ENCODE data around the gene NFIX. TPM values are rescaled to one million over a fixed set of nuclear protein-coding genes. Genes with fewer than 3 reads are reported as not detected.
A peak's percentile ranks its signal among the peaks of the same experiment; 100 is the strongest.

Gene NFIX
- total and polyA plus RNA-seq, 2 of the 13 experiments (the other 11 are each of a cell fraction or from before 2014, with no cell fraction given) = 3.4 to 5.4 TPM

- TF ChIP-seq FOXA3 (CRISPR knock-in tag; IDR thresholded peaks at IDR 0.05) = 0 out of 2 replicates have a peak, but pooled peaks have one; percentile 22
- TF ChIP-seq TIGD3 (CRISPR knock-in tag; IDR thresholded peaks at IDR 0.05; ENCODE audit: borderline replicate concordance) = no peak
- TF ChIP-seq THAP7 (CRISPR knock-in tag; IDR thresholded peaks at IDR 0.05) = 0 out of 2 replicates have a peak, but pooled peaks have one; percentile 29
- TF ChIP-seq ZBTB7A (CRISPR knock-in tag; IDR thresholded peaks at IDR 0.05) = 0 out of 2 replicates have a peak, but pooled peaks have one; percentile 46
- TF ChIP-seq ZGPAT (CRISPR knock-in tag; IDR thresholded peaks at IDR 0.05) = no peak
- TF ChIP-seq, protein P1, sequence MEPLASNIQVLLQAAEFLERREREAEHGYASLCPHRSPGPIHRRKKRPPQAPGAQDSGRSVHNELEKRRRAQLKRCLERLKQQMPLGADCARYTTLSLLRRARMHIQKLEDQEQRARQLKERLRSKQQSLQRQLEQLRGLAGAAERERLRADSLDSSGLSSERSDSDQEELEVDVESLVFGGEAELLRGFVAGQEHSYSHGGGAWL (CRISPR knock-in tag; IDR thresholded peaks at IDR 0.05) = no peak
- no peak for TF ChIP-seq RORA (CRISPR knock-in tag; IDR thresholded peaks at IDR 0.05)
- TF ChIP-seq LCORL (IDR thresholded peaks at IDR 0.05) = no peak
- TF ChIP-seq LCORL (CRISPR knock-in tag; IDR thresholded peaks at IDR 0.05) = peak; percentile 62; the same call in 1 of the 2 replicates
- TF ChIP-seq FOXP1 (IDR thresholded peaks at IDR 0.05) = no peak
- TF ChIP-seq FOXP1 (CRISPR knock-in tag; IDR thresholded peaks at IDR 0.05) = peak; percentile 49; the same call in 1 of the 2 replicates
- TF ChIP-seq PITX1 (CRISPR knock-in tag; IDR thresholded peaks at IDR 0.05) = peak; percentile 34; the same call in 1 of the 2 replicates
- peak; percentile 45; the same call in 1 of the 2 replicates for TF ChIP-seq CEBPB (IDR thresholded peaks at IDR 0.05; ENCODE audit: borderline replicate concordance, low read depth, low read length)
- peak; percentile 23; the same call in 1 of the 2 replicates for TF ChIP-seq THAP11 (CRISPR knock-in tag; IDR thresholded peaks at IDR 0.05)
- no peak for TF ChIP-seq ASH2L (IDR thresholded peaks at IDR 0.05; ENCODE audit: insufficient read length, low read depth, low read length)
- TF ChIP-seq ZNF770 (CRISPR knock-in tag; IDR thresholded peaks at IDR 0.05) = peak; percentile 97
- peak; percentile 72 for TF ChIP-seq ZNF143 (CRISPR knock-in tag; IDR thresholded peaks at IDR 0.05)
- no peak for TF ChIP-seq SNAI1 (CRISPR knock-in tag; IDR thresholded peaks at IDR 0.05; ENCODE audit: borderline replicate concordance)
- TF ChIP-seq TRAFD1 (CRISPR knock-in tag; IDR thresholded peaks at IDR 0.05; ENCODE audit: borderline replicate concordance) = no peak
- TF ChIP-seq RCOR2 (CRISPR knock-in tag; IDR thresholded peaks at IDR 0.05) = peak; percentile 32; the same call in 1 of the 2 replicates
- TF ChIP-seq ZNF781 (CRISPR knock-in tag; IDR thresholded peaks at IDR 0.05; ENCODE audit: borderline replicate concordance, not compliant biosample characterization) = no peak
- TF ChIP-seq ZSCAN9 (CRISPR knock-in tag; IDR thresholded peaks at IDR 0.05; ENCODE audit: borderline replicate concordance) = no peak
Measured at GRCh38 chr19:13101590-13102415, 106.5 kb downstream of the NFIX start (continued).
